B cell (primary cell): ENCODE data around the gene PEX5. TPM values are rescaled to one million over a fixed set of nuclear protein-coding genes. Genes with fewer than 3 reads are reported as not detected.

ENCODE experiments used
- ATAC-seq: fragments of 200-7000 bp; cut with Tn5 transposase; one replicate; pipeline ENCODE4 v1.10.0; 2021; ENCODE audit warnings: low read depth, mild to moderate bottlenecking, moderate number of reproducible peaks, moderate library complexity
- CTCF ChIA-PET: fragments of 350-600 bp; sonication (Branson Sonifier 250); formaldehyde crosslinking; loops from one replicate; lab custom pipeline; 2021; ENCODE audit warnings: antibody characterized with exemption, inconsistent platforms; lab: Charles Lee
- POLR2A ChIA-PET: fragments of 350-600 bp; sonication (Branson Sonifier 250); formaldehyde crosslinking; loops from one replicate; lab custom pipeline; 2021; ENCODE audit warnings: antibody characterized with exemption; lab: Charles Lee
- DNase-seq: peaks from one replicate; pipeline ENCODE4 v3.0.0; 2013
- H2AFZ ChIP-seq: 2 replicates; pipeline ENCODE4 v1.6.1; 2012; ENCODE audit warnings: mild to moderate bottlenecking, low read depth, low read length; ENCODE audit not compliant: insufficient read depth, poor library complexity, severe bottlenecking
- H3K27ac ChIP-seq, 2 donors: 1 replicate in 1 of 2; 2 replicates in 1 of 2; pipeline ENCODE4 v1.5.1; 2012 to 2013; ENCODE audit warnings: low read length in 2 of 2, mild to moderate bottlenecking in 2 of 2, moderate library complexity in 1 of 2
- H3K27me3 ChIP-seq, 4 experiments: fragments of 200-600 bp in 1 of 4; sonication (generic) in 1 of 4; replicated peaks in 1 of 4; 1 replicate in 2 of 4; 2 replicates in 2 of 4; pipeline versions ENCODE4 v1.6.1 to v1.7.0; 2013 to 2016; ENCODE audit warnings: low read length in 3 of 4, mild to moderate bottlenecking in 2 of 4, mixed read lengths in 1 of 4, moderate library complexity in 1 of 4; ENCODE audit not compliant: insufficient read depth in 4 of 4, control insufficient read depth in 3 of 4; ENCODE audit errors: control extremely low read depth in 1 of 4
- H3K36me3 ChIP-seq, 2 experiments: replicated peaks in 1 of 2; 1 replicate in 1 of 2; 2 replicates in 1 of 2; pipeline versions ENCODE4 v1.6.1 to v1.7.1; 2013; ENCODE audit warnings: low read length in 1 of 2; ENCODE audit not compliant: insufficient read depth in 2 of 2, control insufficient read depth in 1 of 2; ENCODE audit errors: control extremely low read depth in 1 of 2, extremely low read depth in 1 of 2
- H3K4me1 ChIP-seq, 2 donors: fragments of 200-600 bp in 1 of 2; sonication (generic) in 1 of 2; 1 replicate in 1 of 2; 2 replicates in 1 of 2; pipeline versions ENCODE4 v1.5.1 to v1.6.1; 2013 to 2017; ENCODE audit warnings: low read length in 2 of 2; ENCODE audit not compliant: control insufficient read depth in 2 of 2, insufficient read depth in 2 of 2
- H3K4me2 ChIP-seq: replicated peaks from 2 replicates; pipeline ENCODE3; 2012; ENCODE audit warnings: mild to moderate bottlenecking, low read depth, low read length; ENCODE audit not compliant: poor library complexity, severe bottlenecking
- H3K4me3 ChIP-seq, 5 experiments: fragments of 200-600 bp in 1 of 5; sonication (generic) in 1 of 5; 1 replicate in 3 of 5; 2 replicates in 2 of 5; pipeline versions ENCODE4 v1.5.1 to v1.7.0; 2011 to 2016; ENCODE audit warnings: low read length in 4 of 5, mild to moderate bottlenecking in 4 of 5, low read depth in 2 of 5, control low read depth in 1 of 5, moderate library complexity in 1 of 5; ENCODE audit not compliant: insufficient read depth in 1 of 5; ENCODE audit errors: control extremely low read depth in 1 of 5, extremely low read depth in 1 of 5
- H3K79me2 ChIP-seq: fragments of 200-600 bp; sonication (generic); one replicate; pipeline ENCODE4 v1.6.0; 2016; ENCODE audit warnings: low read length; ENCODE audit not compliant: control insufficient read depth, insufficient read depth
- H3K9ac ChIP-seq: fragments of 200-600 bp; sonication (generic); 2 replicates; pipeline ENCODE4 v1.6.1; 2017; ENCODE audit warnings: mild to moderate bottlenecking, low read length, moderate library complexity
- H3K9me3 ChIP-seq, 3 donors: one replicate each; pipeline versions ENCODE4 v1.6.1 to v1.7.1; 2013; ENCODE audit warnings: low read length in 2 of 3; ENCODE audit not compliant: control insufficient read depth in 2 of 3, insufficient read depth in 1 of 3; ENCODE audit errors: control extremely low read depth in 1 of 3
- H4K20me1 ChIP-seq: 2 replicates; pipeline ENCODE4 v1.6.0; 2012; ENCODE audit warnings: mild to moderate bottlenecking, low read length; ENCODE audit not compliant: insufficient read depth, control insufficient read depth, poor library complexity, severe bottlenecking
- H3K27ac Mint-ChIP-seq: one replicate; pipeline ENCODE4 v1.8.0; 2021; ENCODE audit warnings: mixed read lengths
- H3K27me3 Mint-ChIP-seq: one replicate; pipeline ENCODE4 v1.8.0; 2021; ENCODE audit warnings: mixed read lengths
- H3K4me1 Mint-ChIP-seq: one replicate; pipeline ENCODE4 v1.8.0; 2021; ENCODE audit warnings: mixed read lengths
- H3K4me3 Mint-ChIP-seq: one replicate; pipeline ENCODE4 v1.8.0; 2021; ENCODE audit warnings: mixed read lengths
- H3K9me3 Mint-ChIP-seq: one replicate; pipeline ENCODE4 v1.8.0; 2022; ENCODE audit warnings: mixed read lengths; ENCODE audit not compliant: insufficient read depth
- EZH2 ChIP-seq: IDR thresholded peaks from 2 replicates; pipeline ENCODE4 v1.6.1; 2012; ENCODE audit warnings: borderline replicate concordance, low read depth, mild to moderate bottlenecking, moderate library complexity, low read length; ENCODE audit not compliant: insufficient read depth, poor library complexity, severe bottlenecking
- WGBS: methylation state at CpG from one replicate; pipeline ENCODE4 v1.1.5; 2013; ENCODE audit warnings: missing lambda C conversion rate; ENCODE audit not compliant: insufficient coverage; 5-methylcytosine and 5-hydroxymethylcytosine counted together
- intact Hi-C: fragments of 100-400 bp; cut with micrococcal nuclease; formaldehyde crosslinking; loops from one replicate; pipeline ENCODE4 v1.10.0; 2022
- polyA plus RNA-seq: library from polyadenylated mRNA; depleted of rRNA; stranded (reverse); fragments of >200 nt; gene quantifications from 2 replicates; pipeline ENCODE4 v1.2.3, GENCODE V29; 2012
- total RNA-seq, 2 donors: library from RNA; stranded (reverse); fragments of 120-200 nt in 1 of 2; gene quantifications; 1 replicate in 1 of 2; 2 replicates in 1 of 2; pipeline versions ENCODE4 v1.2.3 to v1.2.4, GENCODE V29; 2013 to 2022
- TF ChIP-seq, protein P1 (sequence below): fragments of 200-600 bp; IDR thresholded peaks from one replicate; pipeline ENCODE4 v1.8.0; 2022; ENCODE audit warnings: antibody characterized with exemption, mild to moderate bottlenecking

PEX5 gene
- total and polyA plus RNA-seq, 2 donors (not counting 1 experiment from before 2014, with no cell fraction given) = 11.4 to 35.0 TPM

DNA sequence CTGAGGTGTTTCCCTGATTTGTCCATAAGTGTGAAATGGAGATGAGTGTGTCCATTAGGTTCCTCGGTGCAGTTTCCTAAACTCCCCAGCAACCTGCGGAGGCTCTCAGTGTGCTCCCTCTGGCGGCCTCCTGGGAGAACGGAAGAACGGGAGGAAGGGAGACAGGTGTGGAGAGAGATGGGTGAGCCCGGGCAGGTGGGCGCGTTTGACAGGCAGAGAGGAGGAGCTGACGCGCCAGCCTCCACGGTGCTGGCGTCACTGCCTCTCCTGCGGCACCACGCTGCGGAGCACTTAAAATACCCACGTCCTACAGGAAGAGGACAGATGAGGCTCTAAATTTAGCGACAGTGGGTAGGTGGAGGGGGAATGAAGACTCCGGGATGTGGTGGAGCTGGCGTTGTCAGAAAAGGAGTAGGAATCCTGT is 26.8 kb upstream of the PEX5 start:
- Histone ChIP-seq H4K20me1 (no peaks in the 10 kb centered on the region), H3K27me3 (peaks cover 0 to 27% (median 11%) of the 10 kb centered on the region in 4 experiments), H3K4me1 (no peaks in the 10 kb centered on the region), H2AFZ (no peak overlapping the region), H3K9me3 (peaks cover 0 to 3% (median 2%) of the 10 kb centered on the region in 3 donors), H3K4me3 (no peak overlapping the region), H3K4me2 (no peak overlapping the region), H3K27ac (no peak overlapping the region), H3K79me2 (no peaks in the 10 kb centered on the region), H3K9ac (no peak overlapping the region), H3K36me3 (no peaks in the 10 kb centered on the region)
- Mint-ChIP-seq H3K27ac (no peak overlapping the region), H3K4me1 (peaks cover 4% of the 10 kb centered on the region), H3K9me3 (no peaks in the 10 kb centered on the region), H3K27me3 (peaks cover 42% of the 10 kb centered on the region), H3K4me3 (no peak overlapping the region)
- CTCF ChIA-PET = no interaction called here
- POLR2A ChIA-PET = interaction anchor here (0.5 kb wide), 1 partner anchor 261 kb away, joined by 4 read pairs; no protein-coding TSS in a partner anchor
- no peak for TF ChIP-seq EZH2
- TF ChIP-seq, protein P1, sequence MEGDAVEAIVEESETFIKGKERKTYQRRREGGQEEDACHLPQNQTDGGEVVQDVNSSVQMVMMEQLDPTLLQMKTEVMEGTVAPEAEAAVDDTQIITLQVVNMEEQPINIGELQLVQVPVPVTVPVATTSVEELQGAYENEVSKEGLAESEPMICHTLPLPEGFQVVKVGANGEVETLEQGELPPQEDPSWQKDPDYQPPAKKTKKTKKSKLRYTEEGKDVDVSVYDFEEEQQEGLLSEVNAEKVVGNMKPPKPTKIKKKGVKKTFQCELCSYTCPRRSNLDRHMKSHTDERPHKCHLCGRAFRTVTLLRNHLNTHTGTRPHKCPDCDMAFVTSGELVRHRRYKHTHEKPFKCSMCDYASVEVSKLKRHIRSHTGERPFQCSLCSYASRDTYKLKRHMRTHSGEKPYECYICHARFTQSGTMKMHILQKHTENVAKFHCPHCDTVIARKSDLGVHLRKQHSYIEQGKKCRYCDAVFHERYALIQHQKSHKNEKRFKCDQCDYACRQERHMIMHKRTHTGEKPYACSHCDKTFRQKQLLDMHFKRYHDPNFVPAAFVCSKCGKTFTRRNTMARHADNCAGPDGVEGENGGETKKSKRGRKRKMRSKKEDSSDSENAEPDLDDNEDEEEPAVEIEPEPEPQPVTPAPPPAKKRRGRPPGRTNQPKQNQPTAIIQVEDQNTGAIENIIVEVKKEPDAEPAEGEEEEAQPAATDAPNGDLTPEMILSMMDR = no peak
- intact Hi-C loops = no loop called here
- WGBS = 17% methylated on average over 9 of the region's 19 CpGs
- ATAC-seq (no peak), DNase-seq (no peak)

DNA sequence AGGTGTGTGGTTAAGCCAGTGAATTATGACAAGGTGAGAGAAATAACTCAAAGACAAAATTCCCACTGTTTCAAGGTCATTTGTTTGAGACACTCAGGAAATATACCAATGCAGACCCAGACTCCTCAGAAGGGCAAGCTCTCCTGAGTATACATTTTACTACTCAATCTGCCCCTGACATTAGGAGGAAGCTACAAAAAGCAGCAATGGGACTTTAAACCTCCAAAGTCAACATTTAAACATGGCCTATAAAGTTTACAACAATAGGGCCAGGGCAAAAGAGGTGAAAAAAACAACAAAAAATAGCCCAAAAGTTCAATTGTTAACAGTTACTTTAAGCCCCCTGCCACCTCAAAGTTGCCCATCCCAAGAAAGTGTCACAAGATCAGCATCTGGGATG is 19.5 kb upstream of the PEX5 start:
- H3K4me1 Mint-ChIP-seq = no peaks in the 10 kb centered on the region
- no peak for DNase-seq
- H3K4me3 Mint-ChIP-seq = no peak overlapping the region
- Histone ChIP-seq H2AFZ (no peak overlapping the region), H3K36me3 (no peaks in the 10 kb centered on the region), H4K20me1 (no peaks in the 10 kb centered on the region), H3K27ac (no peak overlapping the region), H3K4me3 (no peak overlapping the region), H3K4me2 (no peak overlapping the region), H3K9me3 (peaks cover 3 to 32% (median 13%) of the 10 kb centered on the region in 3 donors), H3K4me1 (no peaks in the 10 kb centered on the region), H3K27me3 (peaks cover 0 to 24% (median 16%) of the 10 kb centered on the region in 4 experiments), H3K79me2 (no peaks in the 10 kb centered on the region), H3K9ac (no peak overlapping the region)
- peaks cover 2% of the 10 kb centered on the region for H3K9me3 Mint-ChIP-seq
- ChIA-PET POLR2A (no interaction called here), CTCF (interaction anchor here (1.1 kb wide), 1 partner anchor 24 kb away, joined by 3 read pairs; no protein-coding TSS in a partner anchor)
- H3K27ac Mint-ChIP-seq = no peak overlapping the region
- peaks cover 25% of the 10 kb centered on the region for H3K27me3 Mint-ChIP-seq
- no peak for ATAC-seq
- intact Hi-C loops = no loop called here
- no peak for TF ChIP-seq EZH2
- TF ChIP-seq, protein P1 = no peak
